HepG2 (cell line): Measurements from ENCODE around the gene DSG2. TPM values are rescaled to one million over a fixed set of nuclear protein-coding genes. Genes with fewer than 3 reads are reported as not detected.

ENCODE experiments used
- ATAC-seq: fragments of 200-7000 bp; cut with Tn5 transposase; 3 replicates; pipeline ENCODE4 v1.9.1; 2020; ENCODE audit warnings: mild to moderate bottlenecking, moderate library complexity
- BruUV-seq: library from RNA; stranded (reverse); fragments of 400-500 nt; replicated peaks from 2 replicates; lab custom pipeline; 2021; lab: Mats Ljungman, UMichigan
- CTCF ChIA-PET: fragments of 300-600 bp; formaldehyde crosslinking; extraction: SDS; loops from one replicate; lab custom pipeline; 2021; ENCODE audit warnings: low total read pairs, inconsistent platforms, low intra/inter-chr PET ratio; lab: Yijun Ruan, JAX
- POLR2A ChIA-PET: fragments of 350-600 bp; sonication (Branson Sonifier 250); formaldehyde crosslinking; loops from one replicate; lab custom pipeline; 2020; ENCODE audit warnings: antibody characterized with exemption, inconsistent platforms; lab: Yijun Ruan, JAX
- DNase-seq: peaks from one replicate; pipeline ENCODE4 v3.0.0-alpha.2; 2015; ENCODE audit warnings: low spot score
- FAIRE-seq: peaks from 3 replicates; lab custom pipeline; 2011; peaks lifted over from hg19 to GRCh38; lab: Jason Lieb, UNC
- H2AFZ ChIP-seq: one replicate; pipeline ENCODE4 v1.6.1; 2011; ENCODE audit warnings: low read length, inconsistent platforms
- H3K27ac ChIP-seq: fragments of 300-600 bp; 3 replicates; pipeline ENCODE4 v1.8.0; 2011; ENCODE audit warnings: mixed run types, mild to moderate bottlenecking, mixed read lengths, low read length, inconsistent platforms; ENCODE audit not compliant: insufficient read depth; ENCODE audit errors: extremely low read length
- H3K27me3 ChIP-seq, 2 experiments: fragments of 200-600 bp in 1 of 2; 2 replicates in 1 of 2; 3 replicates in 1 of 2; pipeline versions ENCODE4 v1.6.0 to v1.8.0; 2011; ENCODE audit warnings: low read length in 2 of 2, mild to moderate bottlenecking in 2 of 2, moderate library complexity in 2 of 2, inconsistent platforms in 1 of 2; ENCODE audit not compliant: insufficient read depth in 2 of 2, control insufficient read depth in 1 of 2
- H3K36me3 ChIP-seq, 2 experiments: fragments of 200-600 bp in 1 of 2; replicated peaks in 1 of 2; 2 replicates in 1 of 2; 3 replicates in 1 of 2; pipeline versions ENCODE4 v1.5.1 to v1.8.0; 2011; ENCODE audit warnings: low read length in 2 of 2, inconsistent platforms in 1 of 2; ENCODE audit not compliant: insufficient read depth in 2 of 2, control insufficient read depth in 1 of 2
- H3K4me1 ChIP-seq: 2 replicates; pipeline ENCODE4 v1.5.1; 2012; ENCODE audit warnings: low read length, inconsistent platforms; ENCODE audit not compliant: insufficient read depth
- H3K4me2 ChIP-seq: 2 replicates; pipeline ENCODE4 v1.6.0; 2011; ENCODE audit warnings: low read depth, low read length, inconsistent platforms
- H3K4me3 ChIP-seq, 3 experiments: fragments of 200-600 bp in 1 of 3; sonication (generic), shearing (Covaris generic) in 1 of 3; replicated peaks in 1 of 3; 2 replicates each; pipeline ENCODE4 v1.5.1; 2011 to 2016; ENCODE audit warnings: low read length in 3 of 3, inconsistent platforms in 2 of 3, low read depth in 2 of 3, mild to moderate bottlenecking in 2 of 3, control low read depth in 1 of 3, mixed read lengths in 1 of 3; ENCODE audit not compliant: insufficient read depth in 1 of 3
- H3K79me2 ChIP-seq: one replicate; pipeline ENCODE4 v1.6.1; 2011; ENCODE audit warnings: low read length, inconsistent platforms; ENCODE audit not compliant: insufficient read depth
- H3K9ac ChIP-seq: 2 replicates; pipeline ENCODE4 v1.6.0; 2011; ENCODE audit warnings: mild to moderate bottlenecking, low read depth, low read length, inconsistent platforms; ENCODE audit not compliant: insufficient read depth
- H3K9me3 ChIP-seq: 2 replicates; pipeline ENCODE4 v1.5.1; 2012; ENCODE audit warnings: mild to moderate bottlenecking, low read length
- H4K20me1 ChIP-seq: 2 replicates; pipeline ENCODE4 v1.6.0; 2011; ENCODE audit warnings: inconsistent platforms, mild to moderate bottlenecking, low read length, moderate library complexity; ENCODE audit not compliant: insufficient read depth
- CENPBD1 ChIP-seq: sonication (generic); formaldehyde crosslinking; IDR thresholded peaks from 2 replicates; pipeline ENCODE4 v1.8.0; 2022; ENCODE audit warnings: missing genetic modification reagents, low read depth, mild to moderate bottlenecking, borderline replicate concordance
- HOXD1 ChIP-seq: sonication (generic); formaldehyde crosslinking; IDR thresholded peaks from 2 replicates; pipeline ENCODE4 v1.5.0; 2020; ENCODE audit warnings: missing genetic modification reagents
- KDM6A ChIP-seq: IDR thresholded peaks from 2 replicates; pipeline ENCODE4 v1.6.1; 2016; ENCODE audit warnings: low read depth
- KLF16 ChIP-seq, 2 experiments: sonication (generic) in 1 of 2; formaldehyde crosslinking in 1 of 2; IDR thresholded peaks; 2 replicates each; pipeline versions ENCODE4 v1.6.1 to v1.8.0; 2016 to 2023; ENCODE audit warnings: missing genetic modification reagents in 2 of 2, missing compliant biosample characterization in 1 of 2
- MIXL1 ChIP-seq: IDR thresholded peaks from 2 replicates; pipeline ENCODE4 v1.6.1; 2016
- MXD3 ChIP-seq: IDR thresholded peaks from 2 replicates; pipeline ENCODE4 v1.6.1; 2016; ENCODE audit warnings: mild to moderate bottlenecking, missing biosample characterization, missing genetic modification reagents
- NCOR1 ChIP-seq: fragments of 200-600 bp; sonication (generic); IDR thresholded peaks from 2 replicates; pipeline ENCODE4 v1.7.0; 2017; ENCODE audit warnings: antibody characterized with exemption, low read length, borderline replicate concordance
- POLR2AphosphoS2 ChIP-seq: IDR thresholded peaks from 2 replicates; pipeline ENCODE4 v1.6.1; 2011; ENCODE audit warnings: low read depth, low read length, improper control_type of control experiment
- SP4 ChIP-seq: sonication (generic); formaldehyde crosslinking; IDR thresholded peaks from 2 replicates; pipeline ENCODE4 v1.8.1; 2023; ENCODE audit warnings: mild to moderate bottlenecking, missing genetic modification reagents
- TEF ChIP-seq: sonication (generic); formaldehyde crosslinking; IDR thresholded peaks from 2 replicates; pipeline ENCODE4 v1.5.0; 2020; ENCODE audit warnings: missing genetic modification reagents
- THAP11 ChIP-seq: IDR thresholded peaks from 2 replicates; pipeline ENCODE4 v1.6.1; 2016; ENCODE audit warnings: missing biosample characterization, missing genetic modification reagents
- ZFP36L1 ChIP-seq: sonication (generic); formaldehyde crosslinking; IDR thresholded peaks from 2 replicates; pipeline ENCODE4 v1.8.0; 2022; ENCODE audit warnings: mild to moderate bottlenecking, missing genetic modification reagents, moderate library complexity
- ZFP37 ChIP-seq: sonication (generic); formaldehyde crosslinking; IDR thresholded peaks from 2 replicates; pipeline ENCODE4 v1.4.0; 2020; ENCODE audit warnings: missing genetic modification reagents, borderline replicate concordance
- ZNF124 ChIP-seq: sonication (generic); formaldehyde crosslinking; IDR thresholded peaks from 2 replicates; pipeline ENCODE4 v1.4.0; 2020; ENCODE audit warnings: missing genetic modification reagents
- ZNF431 ChIP-seq: sonication (generic); formaldehyde crosslinking; IDR thresholded peaks from 2 replicates; pipeline ENCODE4 v1.9.0; 2022; ENCODE audit warnings: missing genetic modification reagents, low read depth, mild to moderate bottlenecking, borderline replicate concordance
- ZNF564 ChIP-seq: sonication (generic); formaldehyde crosslinking; IDR thresholded peaks from 2 replicates; pipeline ENCODE4 v1.8.1; 2023; ENCODE audit warnings: mild to moderate bottlenecking, missing genetic modification reagents
- ZNF646 ChIP-seq: sonication (generic); formaldehyde crosslinking; IDR thresholded peaks from 2 replicates; pipeline ENCODE4 v1.9.0; 2021; ENCODE audit warnings: mild to moderate bottlenecking, missing genetic modification reagents
- ZNF768 ChIP-seq: sonication (generic); formaldehyde crosslinking; IDR thresholded peaks from 2 replicates; pipeline ENCODE4 v1.4.0; 2020; ENCODE audit warnings: missing genetic modification reagents
- WGBS: methylation state at CpG from one replicate; pipeline ENCODE4 v1.1.6; 2017; ENCODE audit warnings: low lambda C conversion rate; 5-methylcytosine and 5-hydroxymethylcytosine counted together
- in situ Hi-C: cut with HindIII; loops from 2 replicates; pipeline ENCODE4 v1.10.0; 2017; ENCODE audit warnings: low pct_unique_long_range_greater_than_20kb; ENCODE audit not compliant: extremely low pct_ligation_motif_present
- intact Hi-C: fragments of 100-400 bp; cut with micrococcal nuclease; formaldehyde crosslinking; loops from one replicate; pipeline ENCODE4 v1.10.0; 2022; ENCODE audit not compliant: unreplicated experiment
- polyA plus RNA-seq, 8 experiments: library from polyadenylated mRNA; depleted of rRNA in 3 of 8; stranded (reverse) in 7 of 8; unstranded in 1 of 8; fragments of >200 nt; fragmentation: Illumina TruSeq in 4 of 8; extraction: Trizol in 4 of 8; gene quantifications; 2 replicates each; pipeline versions ENCODE4 v1.2.1 to v1.2.3, GENCODE V29; 2011 to 2016; ENCODE audit warnings: low read depth in 4 of 8, missing spikeins in 1 of 8, mixed read lengths in 1 of 8; ENCODE audit not compliant: insufficient read depth in 1 of 8
- total RNA-seq, 5 experiments: library from RNA; depleted of rRNA; stranded (reverse); fragments of >200 nt; fragmentation: Illumina TruSeq; extraction: Trizol; gene quantifications; 2 replicates each; pipeline ENCODE4 v1.2.3, GENCODE V29; 2016; ENCODE audit warnings: low read depth in 1 of 5
- TF ChIP-seq, protein P1 (sequence below): IDR thresholded peaks from 2 replicates; pipeline ENCODE4 v1.6.1; 2012; ENCODE audit warnings: inconsistent platforms

The DSG2 gene
- total and polyA plus RNA-seq, 2 of the 13 experiments (the other 11 are each of a cell fraction or from before 2014, with no cell fraction given): 23.3 to 66.7 TPM

DNA sequence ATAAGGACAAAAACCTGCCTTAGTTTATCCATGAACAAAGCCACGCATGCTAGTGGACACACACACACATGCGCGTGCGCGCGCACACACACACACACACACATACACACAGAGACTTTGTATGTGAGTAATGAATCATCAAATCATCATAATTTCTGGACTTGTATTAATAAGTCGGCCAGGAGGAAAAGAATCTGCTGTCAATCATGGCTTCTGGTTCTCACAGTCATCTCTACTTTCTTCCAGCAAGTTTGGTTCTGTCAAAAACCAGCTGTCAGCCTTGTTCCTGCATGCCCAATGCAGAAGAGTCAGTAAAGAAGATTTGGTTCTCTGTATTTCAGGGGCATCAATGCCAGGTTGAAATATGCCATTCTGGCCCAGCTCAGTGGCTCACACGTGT, 92.6 kb downstream of the DSG2 start:
- Histone ChIP-seq H3K27me3 (no peaks in the 10 kb centered on the region), H3K4me1 (peaks cover 99% of the 10 kb centered on the region), H3K4me2 (0 out of 2 replicates have a peak overlapping the region, but pooled peaks have one; percentile 77), H3K27ac (no peak overlapping the region), H4K20me1 (no peaks in the 10 kb centered on the region), H3K36me3 (peaks cover 2 to 18% of the 10 kb centered on the region in 2 experiments; a peak in 2 of 5 replicates), H3K4me3 (no peak overlapping the region; a peak in 1 of 6 replicates), H3K79me2 (peaks cover 7% of the 10 kb centered on the region), H3K9me3 (no peaks in the 10 kb centered on the region), H3K9ac (no peak overlapping the region), H2AFZ (no peak overlapping the region)
- no TSS peak for BruUV-seq
- in situ Hi-C loops: no loop called here
- no peak for DNase-seq
- CTCF ChIA-PET: no interaction called here
- no peak for ATAC-seq
- 87% methylated on average over 8 of the region's 8 CpGs for WGBS
- peak; percentile 12 for FAIRE-seq
- POLR2A ChIA-PET: interaction anchor here (0.7 to 2.2 kb wide), 8 partner anchors 16 to 353 kb away, joined by 3 to 19 read pairs (median 6); partner anchors contain the start of gene TRAPPC8
- TF ChIP-seq ZNF431 (no peak), SP4 (no peak), ZNF124 (CRISPR knock-in tag) (no peak), HOXD1 (CRISPR knock-in tag) (no peak), ZNF768 (CRISPR knock-in tag) (no peak), ZFP36L1 (CRISPR knock-in tag) (no peak), KDM6A (CRISPR knock-in tag) (no peak), THAP11 (no peak), POLR2AphosphoS2 (no peak), CENPBD1 (CRISPR knock-in tag) (no peak), NCOR1 (no peak), TEF (CRISPR knock-in tag) (no peak), ZNF564 (CRISPR knock-in tag) (no peak), MXD3 (no peak), MIXL1 (CRISPR knock-in tag) (no peak), KLF16 (CRISPR knock-in tag; IDR thresholded peaks at IDR 0.05) (no peak), ZFP37 (no peak), ZNF646 (no peak)
- TF ChIP-seq, protein P1, sequence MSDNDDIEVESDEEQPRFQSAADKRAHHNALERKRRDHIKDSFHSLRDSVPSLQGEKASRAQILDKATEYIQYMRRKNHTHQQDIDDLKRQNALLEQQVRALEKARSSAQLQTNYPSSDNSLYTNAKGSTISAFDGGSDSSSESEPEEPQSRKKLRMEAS: no peak
- intact Hi-C loops: loop anchor here (5.0 to 10.0 kb wide), 2 partner anchors 33 to 94 kb away; partner anchors contain the start of gene B4GALT6
